Endometrial microvascular endothelial cells (primary cell): Measurements from ENCODE around the gene PRDM7. TPM values are rescaled to one million over a fixed set of nuclear protein-coding genes. Genes with fewer than 3 reads are reported as not detected.

Source experiments
- total RNA-seq: library from RNA; depleted of rRNA; stranded (reverse); fragments of >200 nt; gene quantifications from one replicate; pipeline ENCODE4 v1.2.3, GENCODE V29; 2015; ENCODE audit errors: inconsistent ontology term

Gene PRDM7
- total RNA-seq, 1 donor from 2014 or later: not detected

Other genes starting within 250 kb of the PRDM7 start
- gene SPIRE2, start 248.9 kb downstream of the PRDM7 start, total RNA-seq: 0.19 TPM
- gene TCF25, start 203.7 kb downstream of the PRDM7 start, total RNA-seq: 165 TPM
- gene MC1R, start 158.5 kb downstream of the PRDM7 start, total RNA-seq: 2.0 TPM
- 119 TPM for gene TUBB3, start 154.0 kb downstream of the PRDM7 start, total RNA-seq
- gene DEF8, start 128.6 kb downstream of the PRDM7 start, total RNA-seq: 144 TPM
- gene DBNDD1, start 57.9 kb downstream of the PRDM7 start, total RNA-seq: 3.8 TPM